CD14-positive monocyte (primary cell): ENCODE measurements around the gene HOXB3. TPM values are rescaled to one million over a fixed set of nuclear protein-coding genes. Genes with fewer than 3 reads are reported as not detected.

Source experiments
- DNase-seq, 3 donors: peaks; one replicate each; pipeline ENCODE4 v3.0.0-alpha.2; 2011 to 2022
- H2AFZ ChIP-seq: 2 replicates; pipeline ENCODE4 v1.6.0; 2012; ENCODE audit warnings: mild to moderate bottlenecking, low read depth, low read length, inconsistent platforms; ENCODE audit not compliant: insufficient read depth, poor library complexity, severe bottlenecking
- H3K27ac ChIP-seq, 2 donors: 1 replicate in 1 of 2; 2 replicates in 1 of 2; pipeline ENCODE4 v1.5.1; 2012 to 2013; ENCODE audit warnings: low read length in 2 of 2, control low read depth in 1 of 2, inconsistent platforms in 1 of 2, low read depth in 1 of 2, mild to moderate bottlenecking in 1 of 2
- H3K27me3 ChIP-seq, 2 donors: one replicate each; pipeline versions ENCODE4 v1.6.0 to v1.6.1; 2011 to 2013; ENCODE audit warnings: low read length in 2 of 2; ENCODE audit not compliant: control insufficient read depth in 2 of 2, insufficient read depth in 2 of 2
- H3K36me3 ChIP-seq, 2 donors: replicated peaks in 1 of 2; 1 replicate in 1 of 2; 2 replicates in 1 of 2; pipeline versions ENCODE4 v1.5.1 to v1.6.1; 2012 to 2013; ENCODE audit warnings: low read length in 2 of 2, control low read depth in 1 of 2, inconsistent platforms in 1 of 2, mild to moderate bottlenecking in 1 of 2; ENCODE audit not compliant: insufficient read depth in 2 of 2, control insufficient read depth in 1 of 2
- H3K4me1 ChIP-seq, 2 donors: 1 replicate in 1 of 2; 2 replicates in 1 of 2; pipeline versions ENCODE4 v1.5.1 to v1.6.1; 2012 to 2013; ENCODE audit warnings: low read length in 2 of 2, control low read depth in 1 of 2, inconsistent platforms in 1 of 2, mild to moderate bottlenecking in 1 of 2, moderate library complexity in 1 of 2; ENCODE audit not compliant: insufficient read depth in 2 of 2, control insufficient read depth in 1 of 2
- H3K4me2 ChIP-seq: replicated peaks from 2 replicates; pipeline ENCODE3; 2012; ENCODE audit warnings: low read length, moderate library complexity, mild to moderate bottlenecking; ENCODE audit not compliant: poor library complexity, severe bottlenecking; ENCODE audit errors: extremely low read depth
- H3K4me3 ChIP-seq, 3 experiments: fragments of 200-600 bp in 1 of 3; sonication (generic) in 1 of 3; replicated peaks in 1 of 3; 1 replicate in 2 of 3; 2 replicates in 1 of 3; pipeline ENCODE4 v1.5.1; 2011 to 2013; ENCODE audit warnings: low read length in 3 of 3, mild to moderate bottlenecking in 3 of 3, control low read depth in 2 of 3, low read depth in 2 of 3, inconsistent platforms in 1 of 3, moderate library complexity in 1 of 3
- H3K79me2 ChIP-seq: 2 replicates; pipeline ENCODE4 v1.6.0; 2012; ENCODE audit warnings: mild to moderate bottlenecking, control low read depth, inconsistent platforms, low read length, moderate library complexity; ENCODE audit not compliant: insufficient read depth
- H3K9ac ChIP-seq: 2 replicates; pipeline ENCODE4 v1.6.0; 2017; ENCODE audit warnings: low read length, mild to moderate bottlenecking; ENCODE audit not compliant: insufficient read depth, poor library complexity, severe bottlenecking
- H3K9me3 ChIP-seq, 2 donors: replicated peaks in 1 of 2; 1 replicate in 1 of 2; 2 replicates in 1 of 2; pipeline versions ENCODE4 v1.5.1 to v1.6.1; 2012 to 2013; ENCODE audit warnings: low read length in 2 of 2, control low read depth in 1 of 2; ENCODE audit not compliant: control insufficient read depth in 1 of 2, insufficient read depth in 1 of 2
- H4K20me1 ChIP-seq: 2 replicates; pipeline ENCODE4 v1.6.0; 2012; ENCODE audit warnings: mild to moderate bottlenecking, low read length, control low read depth, moderate library complexity; ENCODE audit not compliant: insufficient read depth
- H3K27ac Mint-ChIP-seq, 7 donors: one replicate each; pipeline ENCODE4 v1.8.0; 2020; ENCODE audit warnings: mild to moderate bottlenecking in 7 of 7, mixed read lengths in 7 of 7, moderate library complexity in 6 of 7, inconsistent platforms in 2 of 7
- H3K27me3 Mint-ChIP-seq, 3 donors: one replicate each; pipeline ENCODE4 v1.8.0; 2021 to 2022; ENCODE audit warnings: low read depth in 3 of 3, mild to moderate bottlenecking in 3 of 3, mixed read lengths in 3 of 3, moderate library complexity in 3 of 3, inconsistent platforms in 1 of 3
- H3K36me3 Mint-ChIP-seq, 2 donors: one replicate each; pipeline ENCODE4 v1.8.0; 2020; ENCODE audit warnings: mixed read lengths in 2 of 2, inconsistent platforms in 1 of 2, mild to moderate bottlenecking in 1 of 2
- H3K4me1 Mint-ChIP-seq: one replicate; pipeline ENCODE4 v1.8.0; 2020; ENCODE audit warnings: mild to moderate bottlenecking, mixed read lengths
- H3K4me3 Mint-ChIP-seq, 2 donors: one replicate each; pipeline ENCODE4 v1.8.0; 2020; ENCODE audit warnings: mild to moderate bottlenecking in 2 of 2, mixed read lengths in 2 of 2, moderate library complexity in 1 of 2
- H3K9me3 Mint-ChIP-seq, 7 donors: one replicate each; pipeline ENCODE4 v1.8.0; 2020 to 2022; ENCODE audit warnings: mixed read lengths in 7 of 7, mild to moderate bottlenecking in 6 of 7, moderate library complexity in 6 of 7, inconsistent platforms in 2 of 7
- WGBS: methylation state at CpG from one replicate; pipeline ENCODE4 v1.1.5; 2013; ENCODE audit warnings: missing lambda C conversion rate; ENCODE audit not compliant: insufficient coverage; 5-methylcytosine and 5-hydroxymethylcytosine counted together
- intact Hi-C, 2 donors: fragments of 100-400 bp; cut with micrococcal nuclease; formaldehyde crosslinking; loops; one replicate each; pipeline versions ENCODE4 v1.15.0 to v1.15.1; 2023
- polyA plus RNA-seq, 3 donors: library from polyadenylated mRNA; depleted of rRNA in 1 of 3; unstranded in 2 of 3; stranded (reverse) in 1 of 3; fragments of 300-500 nt in 2 of 3; fragments of >200 nt in 1 of 3; fragmentation: Illumina TruSeq in 2 of 3; gene quantifications; 1 replicate in 2 of 3; 2 replicates in 1 of 3; pipeline ENCODE4 v1.2.3, GENCODE V29; 2012 to 2021
- TF ChIP-seq, protein P1 (sequence below): fragments of 200-600 bp; IDR thresholded peaks from one replicate; pipeline ENCODE4 v1.8.0; 2022; ENCODE audit warnings: antibody characterized with exemption, mild to moderate bottlenecking

The HOXB3 gene
- polyA plus RNA-seq, 3 donors: 0.56 TPM; not detected in 2

GRCh38 chr17:48624118-48624517 lies 34.1 kb upstream of the HOXB3 start:
- no peaks in the 10 kb centered on the region for H3K36me3 ChIP-seq
- H3K27ac ChIP-seq: no peak overlapping the region
- WGBS: 81% methylated on average over 3 of the region's 5 CpGs
- peaks cover 81 to 100% of the 10 kb centered on the region in 2 donors for H3K27me3 ChIP-seq
- H3K4me3 ChIP-seq: no peak overlapping the region
- peak overlapping the region in 1 of 2 donors; percentile 77 for H3K4me3 Mint-ChIP-seq
- H4K20me1 ChIP-seq: no peaks in the 10 kb centered on the region
- peaks cover 9% of the 10 kb centered on the region for H3K4me1 Mint-ChIP-seq
- peaks cover 0 to 2% of the 10 kb centered on the region in 2 donors for H3K36me3 Mint-ChIP-seq
- peaks cover 0 to 15% (median 1%) of the 10 kb centered on the region in 7 donors for H3K9me3 Mint-ChIP-seq
- no peak overlapping the region for H2AFZ ChIP-seq
- H3K9me3 ChIP-seq: peaks cover 0 to 22% of the 10 kb centered on the region in 2 donors
- H3K4me2 ChIP-seq: no peak overlapping the region
- intact Hi-C loops: no loop called here
- no peak overlapping the region for H3K27ac Mint-ChIP-seq
- no peaks in the 10 kb centered on the region for H3K79me2 ChIP-seq
- no peak for DNase-seq
- peaks cover 5 to 13% of the 10 kb centered on the region in 2 donors for H3K4me1 ChIP-seq
- peaks cover 91 to 99% (median 94%) of the 10 kb centered on the region in 3 donors for H3K27me3 Mint-ChIP-seq
- no peak overlapping the region for H3K9ac ChIP-seq
- TF ChIP-seq, protein P1, sequence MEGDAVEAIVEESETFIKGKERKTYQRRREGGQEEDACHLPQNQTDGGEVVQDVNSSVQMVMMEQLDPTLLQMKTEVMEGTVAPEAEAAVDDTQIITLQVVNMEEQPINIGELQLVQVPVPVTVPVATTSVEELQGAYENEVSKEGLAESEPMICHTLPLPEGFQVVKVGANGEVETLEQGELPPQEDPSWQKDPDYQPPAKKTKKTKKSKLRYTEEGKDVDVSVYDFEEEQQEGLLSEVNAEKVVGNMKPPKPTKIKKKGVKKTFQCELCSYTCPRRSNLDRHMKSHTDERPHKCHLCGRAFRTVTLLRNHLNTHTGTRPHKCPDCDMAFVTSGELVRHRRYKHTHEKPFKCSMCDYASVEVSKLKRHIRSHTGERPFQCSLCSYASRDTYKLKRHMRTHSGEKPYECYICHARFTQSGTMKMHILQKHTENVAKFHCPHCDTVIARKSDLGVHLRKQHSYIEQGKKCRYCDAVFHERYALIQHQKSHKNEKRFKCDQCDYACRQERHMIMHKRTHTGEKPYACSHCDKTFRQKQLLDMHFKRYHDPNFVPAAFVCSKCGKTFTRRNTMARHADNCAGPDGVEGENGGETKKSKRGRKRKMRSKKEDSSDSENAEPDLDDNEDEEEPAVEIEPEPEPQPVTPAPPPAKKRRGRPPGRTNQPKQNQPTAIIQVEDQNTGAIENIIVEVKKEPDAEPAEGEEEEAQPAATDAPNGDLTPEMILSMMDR: no peak

DNA sequence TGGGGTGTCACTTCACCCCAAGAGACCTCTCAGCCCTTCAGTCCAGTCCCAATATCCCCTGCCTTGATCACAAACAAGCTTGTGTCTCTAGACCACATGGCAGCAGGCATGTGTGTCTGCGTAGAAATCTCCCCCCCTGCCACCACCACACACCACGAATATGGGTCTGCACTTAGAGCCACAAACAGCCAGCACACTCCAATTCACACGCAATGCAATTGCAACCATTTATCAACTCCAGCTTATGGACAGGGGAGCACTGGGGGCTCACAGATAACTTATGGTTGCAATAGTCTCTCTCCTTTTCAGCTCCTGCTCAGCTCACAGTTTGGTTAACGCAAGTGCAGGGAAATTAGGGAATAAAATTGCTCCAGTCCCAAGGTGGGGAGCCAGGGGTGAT lies 33.5 kb upstream of the HOXB3 start:
- no peak overlapping the region for H2AFZ ChIP-seq
- peaks cover 11% of the 10 kb centered on the region for H3K4me1 Mint-ChIP-seq
- H3K79me2 ChIP-seq: no peaks in the 10 kb centered on the region
- H3K27me3 ChIP-seq: peaks cover 79 to 100% of the 10 kb centered on the region in 2 donors
- no peak for DNase-seq
- H3K27me3 Mint-ChIP-seq: peaks cover 91 to 99% (median 94%) of the 10 kb centered on the region in 3 donors
- no peaks in the 10 kb centered on the region for H3K36me3 ChIP-seq
- H3K4me3 Mint-ChIP-seq: peak overlapping the region in 1 of 2 donors; percentile 77
- H3K4me2 ChIP-seq: no peak overlapping the region
- no peaks in the 10 kb centered on the region for H4K20me1 ChIP-seq
- peaks cover 0 to 2% of the 10 kb centered on the region in 2 donors for H3K36me3 Mint-ChIP-seq
- peaks cover 5 to 13% of the 10 kb centered on the region in 2 donors for H3K4me1 ChIP-seq
- H3K9me3 ChIP-seq: peaks cover 0 to 22% of the 10 kb centered on the region in 2 donors
- no peak overlapping the region for H3K4me3 ChIP-seq
- no peak overlapping the region for H3K9ac ChIP-seq
- TF ChIP-seq, protein P1: no peak
- no peak overlapping the region for H3K27ac Mint-ChIP-seq
- 61% methylated on average over 3 of the region's 4 CpGs for WGBS
- H3K9me3 Mint-ChIP-seq: peaks cover 0 to 13% (median 3%) of the 10 kb centered on the region in 7 donors
- no peak overlapping the region for H3K27ac ChIP-seq
- intact Hi-C loops: no loop called here
